ENCODE data around the gene MC2R.

- TF ChIP-seq POLR2AphosphoS5 (IDR thresholded peaks at IDR 0.05; ENCODE audit: low read depth, low read length) (no peak), POLR2A (IDR thresholded peaks at IDR 0.05; ENCODE audit: low read depth, low read length) (no peak), TAF1 (IDR thresholded peaks at IDR 0.05; ENCODE audit: borderline replicate concordance, low read depth, low read length) (no peak)
Observed at GRCh38 chr18:13916559-13916958, 1.2 kb upstream of the MC2R start.

Measured in GM12892 (cell line).